Ramos (cell line): Measurements from ENCODE around the gene KIAA0319L.

Experiments used
- in situ Hi-C: fragments of 300-500 bp; cut with MboI; formaldehyde crosslinking; loops from one replicate; pipeline ENCODE4 v1.14.3; 2022; ENCODE audit warnings: low sequenced_read_pairs; ENCODE audit not compliant: unreplicated experiment

The KIAA0319L gene

GRCh38 chr1:35428360-35428759 is 128.8 kb downstream of the KIAA0319L start:
- in situ Hi-C loops: no loop called here

GRCh38 chr1:35426097-35426586 is 131.1 kb downstream of the KIAA0319L start:
- in situ Hi-C loops: no loop called here

- in situ Hi-C loops: no loop called here
Observed at GRCh38 chr1:35408925-35409324, 148.3 kb downstream of the KIAA0319L start.

- in situ Hi-C loops: no loop called here
Observed at GRCh38 chr1:35407743-35408142, 149.5 kb downstream of the KIAA0319L start.

- in situ Hi-C loops: no loop called here
Observed at GRCh38 chr1:35406103-35406502, 151.1 kb downstream of the KIAA0319L start.

GRCh38 chr1:35401049-35401448 is 156.2 kb downstream of the KIAA0319L start:
- in situ Hi-C loops: no loop called here

GRCh38 chr1:35398739-35399138 is 158.5 kb downstream of the KIAA0319L start:
- in situ Hi-C loops: loop anchor here (25.0 kb wide), 1 partner anchor 111 kb away; no protein-coding TSS in a partner anchor

- in situ Hi-C loops: loop anchor here (25.0 kb wide), 1 partner anchor 107 kb away; no protein-coding TSS in a partner anchor
Observed at GRCh38 chr1:35394386-35394785, 162.8 kb downstream of the KIAA0319L start.

- in situ Hi-C loops: loop anchor here (25.0 kb wide), 1 partner anchor 104 kb away; no protein-coding TSS in a partner anchor
Observed at GRCh38 chr1:35390600-35391494, 166.4 kb downstream of the KIAA0319L start.

- in situ Hi-C loops: loop anchor here (25.0 kb wide), 1 partner anchor 100 kb away; no protein-coding TSS in a partner anchor
Observed at GRCh38 chr1:35386959-35387358, 170.2 kb downstream of the KIAA0319L start.

GRCh38 chr1:35386290-35386689 is 170.9 kb downstream of the KIAA0319L start:
- in situ Hi-C loops: loop anchor here (25.0 kb wide), 1 partner anchor 99 kb away; no protein-coding TSS in a partner anchor
